Panc1 (cell line): Measurements from ENCODE around the gene OR2L2. TPM values are rescaled to one million over a fixed set of nuclear protein-coding genes. Genes with fewer than 3 reads are reported as not detected.

Experiments
- ATAC-seq: fragments of 200-7000 bp; cut with Tn5 transposase; 2 replicates; pipeline ENCODE4 v1.9.1; 2020; ENCODE audit warnings: mild to moderate bottlenecking, moderate library complexity
- BruUV-seq: library from RNA; stranded (reverse); fragments of 400-500 nt; replicated peaks from 2 replicates; lab custom pipeline; 2021; lab: Mats Ljungman, UMichigan
- CTCF ChIA-PET: fragments of 300-600 bp; sonication (Branson Sonifier 250); formaldehyde crosslinking; loops from one replicate; lab custom pipeline; 2022; ENCODE audit warnings: antibody characterized with exemption; lab: Charles Lee
- POLR2A ChIA-PET: fragments of 300-600 bp; sonication (Branson Sonifier 250); formaldehyde crosslinking; loops from one replicate; lab custom pipeline; 2022; ENCODE audit warnings: antibody characterized with exemption; lab: Charles Lee
- DNase-seq: peaks from one replicate; pipeline ENCODE4 v3.0.0-alpha.2; 2010; ENCODE audit warnings: low read depth, low spot score
- H3K27ac ChIP-seq: 2 replicates; pipeline ENCODE4 v1.5.1; 2011; ENCODE audit warnings: mild to moderate bottlenecking, low read length, inconsistent platforms
- H3K27me3 ChIP-seq: fragments of 200-500 bp; sonication (Bioruptor generic); 2 replicates; pipeline ENCODE4 v1.6.0; 2014; ENCODE audit warnings: low read length, inconsistent platforms; ENCODE audit not compliant: control insufficient read depth, insufficient read depth
- H3K36me3 ChIP-seq: fragments of 200-500 bp; sonication (Bioruptor generic); 2 replicates; pipeline ENCODE4 v1.5.1; 2014; ENCODE audit warnings: inconsistent platforms, mild to moderate bottlenecking, low read length, moderate library complexity; ENCODE audit not compliant: control insufficient read depth, insufficient read depth
- H3K4me1 ChIP-seq: 2 replicates; pipeline ENCODE4 v1.5.1; 2011; ENCODE audit warnings: inconsistent platforms, mild to moderate bottlenecking, low read length, moderate library complexity; ENCODE audit not compliant: control insufficient read depth, insufficient read depth
- H3K4me3 ChIP-seq, 2 experiments: 2 replicates each; pipeline ENCODE4 v1.5.1; 2011 to 2012; ENCODE audit warnings: low read depth in 2 of 2, low read length in 2 of 2, mild to moderate bottlenecking in 2 of 2, inconsistent platforms in 1 of 2, moderate library complexity in 1 of 2
- H3K9me3 ChIP-seq: fragments of 200-500 bp; sonication (Bioruptor generic); 2 replicates; pipeline ENCODE4 v1.5.1; 2014; ENCODE audit warnings: low read depth, mild to moderate bottlenecking, inconsistent platforms, low read length, moderate library complexity; ENCODE audit not compliant: control insufficient read depth, insufficient read depth
- POLR2AphosphoS5 ChIP-seq: IDR thresholded peaks from 2 replicates; pipeline ENCODE4 v1.6.1; 2012; ENCODE audit warnings: mild to moderate bottlenecking, low read depth, low read length, moderate library complexity
- REST ChIP-seq, 2 experiments: IDR thresholded peaks; 2 replicates each; pipeline ENCODE4 v1.6.1; 2011 to 2012; ENCODE audit warnings: low read depth in 2 of 2, control low read depth in 1 of 2, low read length in 1 of 2, mild to moderate bottlenecking in 1 of 2, moderate library complexity in 1 of 2; ENCODE audit not compliant: insufficient read depth in 1 of 2
- SIN3A ChIP-seq: IDR thresholded peaks from 2 replicates; pipeline ENCODE4 v1.6.1; 2012; ENCODE audit warnings: low read depth, mild to moderate bottlenecking, low read length, moderate library complexity, borderline replicate concordance; ENCODE audit not compliant: insufficient read depth
- TCF7L2 ChIP-seq: IDR thresholded peaks from 2 replicates; pipeline ENCODE4 v1.6.1; 2011; ENCODE audit warnings: mild to moderate bottlenecking, low read depth, low read length, inconsistent platforms
- in situ Hi-C: cut with HindIII; loops from 2 replicates; pipeline ENCODE4 v1.10.0; 2016; ENCODE audit warnings: low sequenced_read_pairs, low pct_unique_long_range_greater_than_20kb
- intact Hi-C: fragments of 100-400 bp; cut with micrococcal nuclease; formaldehyde crosslinking; loops from one replicate; pipeline ENCODE4 v1.10.0; 2022; ENCODE audit not compliant: unreplicated experiment
- total RNA-seq: library from RNA; stranded (reverse); gene quantifications from one replicate; pipeline ENCODE4 v1.2.1, GENCODE V29; 2021; ENCODE audit not compliant: unreplicated experiment
- TF ChIP-seq, protein P1 (sequence below): fragments of 450-650 bp; IDR thresholded peaks from 2 replicates; pipeline ENCODE4 v1.5.1; 2017; ENCODE audit warnings: mild to moderate bottlenecking

Gene OR2L2
- total RNA-seq, 1 experiment from 2014 or later: not detected

GRCh38 chr1:248055261-248055660, 25.4 kb downstream of the OR2L2 start:
- Histone ChIP-seq H3K9me3 (no peaks in the 10 kb centered on the region), H3K27me3 (no peaks in the 10 kb centered on the region), H3K4me3 (no peak overlapping the region), H3K27ac (no peak overlapping the region), H3K36me3 (no peaks in the 10 kb centered on the region), H3K4me1 (no peaks in the 10 kb centered on the region)
- no peak for DNase-seq
- intact Hi-C loops: no loop called here
- no peak for ATAC-seq
- BruUV-seq: no TSS peak
- no peak for TF ChIP-seq SIN3A
- TF ChIP-seq TCF7L2: no peak
- TF ChIP-seq, protein P1, sequence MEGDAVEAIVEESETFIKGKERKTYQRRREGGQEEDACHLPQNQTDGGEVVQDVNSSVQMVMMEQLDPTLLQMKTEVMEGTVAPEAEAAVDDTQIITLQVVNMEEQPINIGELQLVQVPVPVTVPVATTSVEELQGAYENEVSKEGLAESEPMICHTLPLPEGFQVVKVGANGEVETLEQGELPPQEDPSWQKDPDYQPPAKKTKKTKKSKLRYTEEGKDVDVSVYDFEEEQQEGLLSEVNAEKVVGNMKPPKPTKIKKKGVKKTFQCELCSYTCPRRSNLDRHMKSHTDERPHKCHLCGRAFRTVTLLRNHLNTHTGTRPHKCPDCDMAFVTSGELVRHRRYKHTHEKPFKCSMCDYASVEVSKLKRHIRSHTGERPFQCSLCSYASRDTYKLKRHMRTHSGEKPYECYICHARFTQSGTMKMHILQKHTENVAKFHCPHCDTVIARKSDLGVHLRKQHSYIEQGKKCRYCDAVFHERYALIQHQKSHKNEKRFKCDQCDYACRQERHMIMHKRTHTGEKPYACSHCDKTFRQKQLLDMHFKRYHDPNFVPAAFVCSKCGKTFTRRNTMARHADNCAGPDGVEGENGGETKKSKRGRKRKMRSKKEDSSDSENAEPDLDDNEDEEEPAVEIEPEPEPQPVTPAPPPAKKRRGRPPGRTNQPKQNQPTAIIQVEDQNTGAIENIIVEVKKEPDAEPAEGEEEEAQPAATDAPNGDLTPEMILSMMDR: no peak
- TF ChIP-seq REST (IDR thresholded peaks at IDR 0.05; ENCODE audit: insufficient read depth in 1 of 2, low read depth in 2 of 2, low read length in 1 of 2): no peak
- TF ChIP-seq POLR2AphosphoS5: no peak
- in situ Hi-C loops: no loop called here
- CTCF ChIA-PET: no interaction called here
- POLR2A ChIA-PET: no interaction called here

- no TSS peak for BruUV-seq
- H3K36me3 ChIP-seq: no peaks in the 10 kb centered on the region
- in situ Hi-C loops (no loop called here), intact Hi-C loops (no loop called here)
- no peaks in the 10 kb centered on the region for H3K9me3 ChIP-seq
- POLR2A ChIA-PET: no interaction called here
- DNase-seq (no peak), ATAC-seq (no peak)
- TF ChIP-seq TCF7L2: no peak
- TF ChIP-seq, protein P1: no peak
- no peak for TF ChIP-seq REST (IDR thresholded peaks at IDR 0.05; ENCODE audit: insufficient read depth in 1 of 2, low read depth in 2 of 2, low read length in 1 of 2)
- no peak for TF ChIP-seq POLR2AphosphoS5
- TF ChIP-seq SIN3A: no peak
- no peak overlapping the region for H3K4me3 ChIP-seq
- H3K4me1 ChIP-seq: no peaks in the 10 kb centered on the region
- no peaks in the 10 kb centered on the region for H3K27me3 ChIP-seq
- CTCF ChIA-PET: no interaction called here
- no peak overlapping the region for H3K27ac ChIP-seq
Measured at GRCh38 chr1:248065071-248065470, 35.2 kb downstream of the OR2L2 start.
